Measurements from ENCODE around the gene ZNF511. TPM values are rescaled to one million over a fixed set of nuclear protein-coding genes. Genes with fewer than 3 reads are reported as not detected.

Gene ZNF511
- total RNA-seq, 1 experiment from 2014 or later, result 69.6 TPM

- peak; percentile 1; the same call in 1 of the 2 replicates for ATAC-seq
- peak; percentile 76 for DNase-seq (ENCODE audit: low spot score)
- H3K27me3 Mint-ChIP-seq (ENCODE audit: low read depth), result no peaks in the 10 kb centered on the region
- H3K9me3 Mint-ChIP-seq, result no peaks in the 10 kb centered on the region
- POLR2A ChIA-PET, result no interaction called here
- TF ChIP-seq FOXK1 (CRISPR knock-in tag; IDR thresholded peaks at IDR 0.05) (no peak), CREB1 (CRISPR knock-in tag; IDR thresholded peaks at IDR 0.05) (no peak), KAT7 (CRISPR knock-in tag; IDR thresholded peaks at IDR 0.05; ENCODE audit: borderline replicate concordance) (no peak), GRHL2 (CRISPR knock-in tag; IDR thresholded peaks at IDR 0.05; ENCODE audit: insufficient replicate concordance, severe bottlenecking) (no peak), MYBL2 (CRISPR knock-in tag; IDR thresholded peaks at IDR 0.05) (no peak), ZNF425 (CRISPR knock-in tag; conservative IDR thresholded peaks at IDR 0.05) (no peak), ZNF317 (CRISPR knock-in tag; IDR thresholded peaks at IDR 0.05; ENCODE audit: borderline replicate concordance, low read depth) (no peak)
- TF ChIP-seq, protein P1, sequence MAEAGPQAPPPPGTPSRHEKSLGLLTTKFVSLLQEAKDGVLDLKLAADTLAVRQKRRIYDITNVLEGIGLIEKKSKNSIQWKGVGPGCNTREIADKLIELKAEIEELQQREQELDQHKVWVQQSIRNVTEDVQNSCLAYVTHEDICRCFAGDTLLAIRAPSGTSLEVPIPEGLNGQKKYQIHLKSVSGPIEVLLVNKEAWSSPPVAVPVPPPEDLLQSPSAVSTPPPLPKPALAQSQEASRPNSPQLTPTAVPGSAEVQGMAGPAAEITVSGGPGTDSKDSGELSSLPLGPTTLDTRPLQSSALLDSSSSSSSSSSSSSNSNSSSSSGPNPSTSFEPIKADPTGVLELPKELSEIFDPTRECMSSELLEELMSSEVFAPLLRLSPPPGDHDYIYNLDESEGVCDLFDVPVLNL (CRISPR knock-in tag; IDR thresholded peaks at IDR 0.05; ENCODE audit: borderline replicate concordance, low read depth), result no peak
- TF ChIP-seq, protein P2, sequence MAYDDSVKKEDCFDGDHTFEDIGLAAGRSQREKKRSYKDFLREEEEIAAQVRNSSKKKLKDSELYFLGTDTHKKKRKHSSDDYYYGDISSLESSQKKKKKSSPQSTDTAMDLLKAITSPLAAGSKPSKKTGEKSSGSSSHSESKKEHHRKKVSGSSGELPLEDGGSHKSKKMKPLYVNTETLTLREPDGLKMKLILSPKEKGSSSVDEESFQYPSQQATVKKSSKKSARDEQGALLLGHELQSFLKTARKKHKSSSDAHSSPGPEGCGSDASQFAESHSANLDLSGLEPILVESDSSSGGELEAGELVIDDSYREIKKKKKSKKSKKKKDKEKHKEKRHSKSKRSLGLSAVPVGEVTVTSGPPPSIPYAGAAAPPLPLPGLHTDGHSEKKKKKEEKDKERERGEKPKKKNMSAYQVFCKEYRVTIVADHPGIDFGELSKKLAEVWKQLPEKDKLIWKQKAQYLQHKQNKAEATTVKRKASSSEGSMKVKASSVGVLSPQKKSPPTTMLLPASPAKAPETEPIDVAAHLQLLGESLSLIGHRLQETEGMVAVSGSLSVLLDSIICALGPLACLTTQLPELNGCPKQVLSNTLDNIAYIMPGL (CRISPR knock-in tag; IDR thresholded peaks at IDR 0.05), result no peak
- TF ChIP-seq, protein P3, sequence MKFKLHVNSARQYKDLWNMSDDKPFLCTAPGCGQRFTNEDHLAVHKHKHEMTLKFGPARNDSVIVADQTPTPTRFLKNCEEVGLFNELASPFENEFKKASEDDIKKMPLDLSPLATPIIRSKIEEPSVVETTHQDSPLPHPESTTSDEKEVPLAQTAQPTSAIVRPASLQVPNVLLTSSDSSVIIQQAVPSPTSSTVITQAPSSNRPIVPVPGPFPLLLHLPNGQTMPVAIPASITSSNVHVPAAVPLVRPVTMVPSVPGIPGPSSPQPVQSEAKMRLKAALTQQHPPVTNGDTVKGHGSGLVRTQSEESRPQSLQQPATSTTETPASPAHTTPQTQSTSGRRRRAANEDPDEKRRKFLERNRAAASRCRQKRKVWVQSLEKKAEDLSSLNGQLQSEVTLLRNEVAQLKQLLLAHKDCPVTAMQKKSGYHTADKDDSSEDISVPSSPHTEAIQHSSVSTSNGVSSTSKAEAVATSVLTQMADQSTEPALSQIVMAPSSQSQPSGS (CRISPR knock-in tag; IDR thresholded peaks at IDR 0.05; ENCODE audit: borderline replicate concordance, low read depth), result no peak
- peak overlapping the region; percentile 97 for H3K4me3 Mint-ChIP-seq
- H3K36me3 Mint-ChIP-seq, result peaks cover 18% of the 10 kb centered on the region
- H3K4me1 Mint-ChIP-seq, result peaks cover 15% of the 10 kb centered on the region
- CTCF ChIA-PET, result interaction anchor here (0.7 to 1.9 kb wide), 16 partner anchors 11 to 180 kb away, joined by 3 to 16 read pairs (median 4); partner anchors contain the start of genes FUOM, MTG1 and PAOX
- H3K27ac Mint-ChIP-seq, result peak overlapping the region; percentile 93
These were observed 816 bp upstream of the ZNF511 start for GRCh38 chr10:133307776-133308420.

GRCh38 chr10:133309100-133309719, 496 bp downstream of the ZNF511 start:
- ChIA-PET POLR2A (no interaction called here), CTCF (no interaction called here)
- no peaks in the 10 kb centered on the region for H3K9me3 Mint-ChIP-seq
- TF ChIP-seq, protein P1 (CRISPR knock-in tag; IDR thresholded peaks at IDR 0.05; ENCODE audit: borderline replicate concordance, low read depth), result 0 out of 2 replicates have a peak, but pooled peaks have one; percentile 8
- TF ChIP-seq ZNF281 (CRISPR knock-in tag; IDR thresholded peaks at IDR 0.05) (no peak), SOX15 (CRISPR knock-in tag; IDR thresholded peaks at IDR 0.05) (no peak), IRF1 (CRISPR knock-in tag; IDR thresholded peaks at IDR 0.05) (no peak), EMX1 (CRISPR knock-in tag; IDR thresholded peaks at IDR 0.05) (no peak), FOXK1 (CRISPR knock-in tag; IDR thresholded peaks at IDR 0.05) (0 out of 2 replicates have a peak, but pooled peaks have one; percentile 7), KAT7 (CRISPR knock-in tag; IDR thresholded peaks at IDR 0.05; ENCODE audit: borderline replicate concordance) (no peak)
- TF ChIP-seq, protein P4, sequence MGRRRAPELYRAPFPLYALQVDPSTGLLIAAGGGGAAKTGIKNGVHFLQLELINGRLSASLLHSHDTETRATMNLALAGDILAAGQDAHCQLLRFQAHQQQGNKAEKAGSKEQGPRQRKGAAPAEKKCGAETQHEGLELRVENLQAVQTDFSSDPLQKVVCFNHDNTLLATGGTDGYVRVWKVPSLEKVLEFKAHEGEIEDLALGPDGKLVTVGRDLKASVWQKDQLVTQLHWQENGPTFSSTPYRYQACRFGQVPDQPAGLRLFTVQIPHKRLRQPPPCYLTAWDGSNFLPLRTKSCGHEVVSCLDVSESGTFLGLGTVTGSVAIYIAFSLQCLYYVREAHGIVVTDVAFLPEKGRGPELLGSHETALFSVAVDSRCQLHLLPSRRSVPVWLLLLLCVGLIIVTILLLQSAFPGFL (CRISPR knock-in tag; IDR thresholded peaks at IDR 0.05; ENCODE audit: borderline replicate concordance), result no peak
- TF ChIP-seq, protein P5, sequence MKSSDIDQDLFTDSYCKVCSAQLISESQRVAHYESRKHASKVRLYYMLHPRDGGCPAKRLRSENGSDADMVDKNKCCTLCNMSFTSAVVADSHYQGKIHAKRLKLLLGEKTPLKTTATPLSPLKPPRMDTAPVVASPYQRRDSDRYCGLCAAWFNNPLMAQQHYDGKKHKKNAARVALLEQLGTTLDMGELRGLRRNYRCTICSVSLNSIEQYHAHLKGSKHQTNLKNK (CRISPR knock-in tag; IDR thresholded peaks at IDR 0.05), result no peak
- TF ChIP-seq, protein P6, sequence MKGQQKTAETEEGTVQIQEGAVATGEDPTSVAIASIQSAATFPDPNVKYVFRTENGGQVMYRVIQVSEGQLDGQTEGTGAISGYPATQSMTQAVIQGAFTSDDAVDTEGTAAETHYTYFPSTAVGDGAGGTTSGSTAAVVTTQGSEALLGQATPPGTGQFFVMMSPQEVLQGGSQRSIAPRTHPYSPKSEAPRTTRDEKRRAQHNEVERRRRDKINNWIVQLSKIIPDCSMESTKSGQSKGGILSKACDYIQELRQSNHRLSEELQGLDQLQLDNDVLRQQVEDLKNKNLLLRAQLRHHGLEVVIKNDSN (CRISPR knock-in tag; IDR thresholded peaks at IDR 0.05), result 0 out of 2 replicates have a peak, but pooled peaks have one; percentile 35

More at GRCh38 chr10:133309100-133309719, 496 bp downstream of the ZNF511 start:
- no peak overlapping the region for H3K27ac Mint-ChIP-seq
- DNase-seq (ENCODE audit: low spot score), result peak; percentile 94
- H3K4me3 Mint-ChIP-seq, result peak overlapping the region; percentile 60
- H3K36me3 Mint-ChIP-seq, result peaks cover 18% of the 10 kb centered on the region
- peak; percentile 91 for ATAC-seq
- peaks cover 15% of the 10 kb centered on the region for H3K4me1 Mint-ChIP-seq
- H3K27me3 Mint-ChIP-seq (ENCODE audit: low read depth), result no peaks in the 10 kb centered on the region; the same call in 1 of the 2 replicates
